Epithelial cell of umbilical artery (primary cell): ENCODE data around the gene DNAJC1. TPM values are rescaled to one million over a fixed set of nuclear protein-coding genes. Genes with fewer than 3 reads are reported as not detected.

ENCODE experiments used
- total RNA-seq: library from RNA; depleted of rRNA; stranded (reverse); fragments of >200 nt; gene quantifications from 2 replicates; pipeline ENCODE4 v1.2.3, GENCODE V29; 2014

The DNAJC1 gene, protein sequence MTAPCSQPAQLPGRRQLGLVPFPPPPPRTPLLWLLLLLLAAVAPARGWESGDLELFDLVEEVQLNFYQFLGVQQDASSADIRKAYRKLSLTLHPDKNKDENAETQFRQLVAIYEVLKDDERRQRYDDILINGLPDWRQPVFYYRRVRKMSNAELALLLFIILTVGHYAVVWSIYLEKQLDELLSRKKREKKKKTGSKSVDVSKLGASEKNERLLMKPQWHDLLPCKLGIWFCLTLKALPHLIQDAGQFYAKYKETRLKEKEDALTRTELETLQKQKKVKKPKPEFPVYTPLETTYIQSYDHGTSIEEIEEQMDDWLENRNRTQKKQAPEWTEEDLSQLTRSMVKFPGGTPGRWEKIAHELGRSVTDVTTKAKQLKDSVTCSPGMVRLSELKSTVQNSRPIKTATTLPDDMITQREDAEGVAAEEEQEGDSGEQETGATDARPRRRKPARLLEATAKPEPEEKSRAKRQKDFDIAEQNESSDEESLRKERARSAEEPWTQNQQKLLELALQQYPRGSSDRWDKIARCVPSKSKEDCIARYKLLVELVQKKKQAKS
- total RNA-seq, result 28.3 and 35.1 TPM in 2 replicates

DNA sequence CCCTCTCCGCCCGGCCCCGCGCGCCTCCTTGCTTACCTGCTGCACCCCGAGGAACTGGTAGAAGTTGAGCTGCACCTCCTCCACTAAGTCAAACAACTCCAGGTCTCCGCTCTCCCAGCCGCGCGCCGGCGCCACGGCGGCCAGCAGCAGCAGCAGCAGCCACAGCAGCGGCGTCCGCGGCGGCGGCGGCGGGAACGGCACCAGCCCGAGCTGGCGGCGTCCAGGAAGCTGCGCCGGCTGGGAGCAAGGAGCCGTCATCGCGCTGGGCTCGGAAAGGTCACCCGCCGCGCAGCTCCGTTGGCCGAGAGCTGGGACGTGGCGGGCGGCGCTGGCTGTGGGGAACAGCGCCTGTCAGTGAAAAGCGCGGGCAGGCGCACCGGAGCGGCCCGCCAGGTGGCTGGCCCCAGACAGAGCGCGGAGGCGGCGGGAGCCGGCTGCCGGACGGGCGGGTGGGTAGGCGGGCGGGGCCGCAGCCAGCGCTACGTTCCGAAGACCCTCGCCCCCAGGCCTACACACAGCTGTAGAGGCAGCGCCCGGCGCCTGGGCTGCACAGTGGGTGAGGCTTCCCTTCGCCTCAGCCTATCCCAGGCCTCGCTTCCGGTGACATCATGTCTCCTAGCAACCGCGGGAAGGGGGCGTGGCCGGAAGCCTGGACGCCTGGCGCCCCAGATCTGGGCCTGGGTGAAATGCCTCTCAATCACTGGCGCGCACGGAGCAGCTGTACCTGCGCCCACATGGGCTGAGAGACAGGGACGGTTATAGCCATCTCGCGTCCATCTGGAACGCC, at the start of gene DNAJC1:
TSS of gene DNAJC1 (minus strand) at position 554 of the 787 bp plus-strand sequence. CDS start at position 258, 296 bp downstream.

Other genes starting within 250 kb of the DNAJC1 start
- gene EBLN1, start 214.3 kb upstream of the DNAJC1 start, total RNA-seq, result not detected in 2 replicates